Keratinocyte (primary cell): ENCODE data around the gene ADCY10. TPM values are rescaled to one million over a fixed set of nuclear protein-coding genes. Genes with fewer than 3 reads are reported as not detected.

Experiments
- DNase-seq: peaks from one replicate; pipeline ENCODE4 v3.0.0-alpha.2; 2011; ENCODE audit warnings: low read depth, missing footprints, low spot score
- FAIRE-seq: peaks from 2 replicates; lab custom pipeline; 2011; peaks lifted over from hg19 to GRCh38; lab: Jason Lieb, UNC
- H2AFZ ChIP-seq: 2 replicates; pipeline ENCODE4 v1.6.0; 2012; ENCODE audit warnings: low read length, control low read depth, inconsistent platforms; ENCODE audit not compliant: control insufficient read depth
- H3K27ac ChIP-seq: 2 replicates; pipeline ENCODE4 v1.5.1; 2011; ENCODE audit warnings: low read length; ENCODE audit not compliant: control insufficient read depth, insufficient read depth
- H3K27me3 ChIP-seq: 3 replicates; pipeline ENCODE4 v1.6.0; 2011; ENCODE audit warnings: low read length; ENCODE audit not compliant: control insufficient read depth, insufficient read depth; ENCODE audit errors: extremely low read depth
- H3K36me3 ChIP-seq, 2 experiments: 2 replicates in 1 of 2; 3 replicates in 1 of 2; pipeline ENCODE4 v1.5.1; 2011; ENCODE audit warnings: low read length in 2 of 2, mild to moderate bottlenecking in 1 of 2; ENCODE audit not compliant: control insufficient read depth in 2 of 2, insufficient read depth in 2 of 2; ENCODE audit errors: extremely low read depth in 1 of 2
- H3K4me1 ChIP-seq: 3 replicates; pipeline ENCODE4 v1.5.1; 2011; ENCODE audit warnings: low read length; ENCODE audit not compliant: control insufficient read depth, insufficient read depth; ENCODE audit errors: extremely low read depth
- H3K4me2 ChIP-seq: 3 replicates; pipeline ENCODE4 v1.6.0; 2011; ENCODE audit warnings: low read depth, low read length; ENCODE audit not compliant: control insufficient read depth, insufficient read depth; ENCODE audit errors: extremely low read depth
- H3K4me3 ChIP-seq, 3 experiments: fragments of 200-600 bp in 1 of 3; sonication (generic) in 1 of 3; 2 replicates in 2 of 3; 3 replicates in 1 of 3; pipeline ENCODE4 v1.5.1; 2011 to 2016; ENCODE audit warnings: low read length in 3 of 3, mild to moderate bottlenecking in 3 of 3, control low read depth in 2 of 3, inconsistent platforms in 1 of 3, low read depth in 1 of 3, mixed read lengths in 1 of 3, mixed run types in 1 of 3, moderate library complexity in 1 of 3; ENCODE audit not compliant: control insufficient read depth in 2 of 3, insufficient read depth in 2 of 3; ENCODE audit errors: extremely low read depth in 1 of 3
- H3K79me2 ChIP-seq: 2 replicates; pipeline ENCODE4 v1.6.0; 2012; ENCODE audit warnings: low read length; ENCODE audit not compliant: control insufficient read depth, insufficient read depth
- H3K9ac ChIP-seq: 3 replicates; pipeline ENCODE4 v1.6.0; 2011; ENCODE audit warnings: low read length; ENCODE audit not compliant: control insufficient read depth, insufficient read depth; ENCODE audit errors: extremely low read depth
- H3K9me1 ChIP-seq: 3 replicates; pipeline ENCODE4 v1.6.0; 2011; ENCODE audit warnings: low read length; ENCODE audit not compliant: control insufficient read depth, insufficient read depth; ENCODE audit errors: extremely low read depth
- H3K9me3 ChIP-seq: 2 replicates; pipeline ENCODE4 v1.5.1; 2012; ENCODE audit warnings: low read depth, low read length; ENCODE audit not compliant: control insufficient read depth
- H4K20me1 ChIP-seq: 3 replicates; pipeline ENCODE4 v1.6.0; 2011; ENCODE audit warnings: low read length; ENCODE audit not compliant: control insufficient read depth, insufficient read depth; ENCODE audit errors: extremely low read depth
- EZH2 ChIP-seq: IDR thresholded peaks from one replicate; pipeline ENCODE4 v1.6.1; 2012; ENCODE audit warnings: inconsistent platforms, mild to moderate bottlenecking, low read length, moderate library complexity
- dilution Hi-C: fragments of 300-500 bp; cut with MboI; formaldehyde crosslinking; loops from one replicate; pipeline ENCODE4 v1.7.0; 2020; ENCODE audit warnings: low sequenced_read_pairs; ENCODE audit not compliant: extremely low pct_ligation_motif_present
- polyA plus RNA-seq, 5 experiments: library from polyadenylated mRNA; depleted of rRNA in 3 of 5; stranded (reverse) in 3 of 5; stranded (forward) in 1 of 5; unstranded in 1 of 5; fragments of >200 nt; gene quantifications; 1 replicate in 1 of 5; 2 replicates in 3 of 5; 3 replicates in 1 of 5; pipeline versions ENCODE4 v1.2.1 to v1.2.3, GENCODE V29; 2011 to 2012; ENCODE audit warnings: missing spikeins in 2 of 5, low read depth in 1 of 5, low replicate concordance in 1 of 5
- TF ChIP-seq, protein P1 (sequence below), 3 experiments: IDR thresholded peaks in 1 of 3; conservative IDR thresholded peaks in 1 of 3; optimal IDR thresholded peaks in 1 of 3; 2 replicates in 2 of 3; 3 replicates in 1 of 3; pipeline versions ENCODE3 to v1.5.1; 2011; ENCODE audit warnings: low read length in 3 of 3, mild to moderate bottlenecking in 3 of 3, moderate library complexity in 2 of 3, control low read depth in 1 of 3, inconsistent platforms in 1 of 3; ENCODE audit not compliant: insufficient read depth in 2 of 3; ENCODE audit errors: extremely low read depth in 1 of 3

Gene ADCY10
- polyA plus RNA-seq, 1 donor (not counting 4 experiments of a cell fraction or from before 2014, with no cell fraction given), result 0.04 TPM

GRCh38 chr1:167836197-167836596 lies 77.7 kb downstream of the ADCY10 start:
- TF ChIP-seq, protein P1, sequence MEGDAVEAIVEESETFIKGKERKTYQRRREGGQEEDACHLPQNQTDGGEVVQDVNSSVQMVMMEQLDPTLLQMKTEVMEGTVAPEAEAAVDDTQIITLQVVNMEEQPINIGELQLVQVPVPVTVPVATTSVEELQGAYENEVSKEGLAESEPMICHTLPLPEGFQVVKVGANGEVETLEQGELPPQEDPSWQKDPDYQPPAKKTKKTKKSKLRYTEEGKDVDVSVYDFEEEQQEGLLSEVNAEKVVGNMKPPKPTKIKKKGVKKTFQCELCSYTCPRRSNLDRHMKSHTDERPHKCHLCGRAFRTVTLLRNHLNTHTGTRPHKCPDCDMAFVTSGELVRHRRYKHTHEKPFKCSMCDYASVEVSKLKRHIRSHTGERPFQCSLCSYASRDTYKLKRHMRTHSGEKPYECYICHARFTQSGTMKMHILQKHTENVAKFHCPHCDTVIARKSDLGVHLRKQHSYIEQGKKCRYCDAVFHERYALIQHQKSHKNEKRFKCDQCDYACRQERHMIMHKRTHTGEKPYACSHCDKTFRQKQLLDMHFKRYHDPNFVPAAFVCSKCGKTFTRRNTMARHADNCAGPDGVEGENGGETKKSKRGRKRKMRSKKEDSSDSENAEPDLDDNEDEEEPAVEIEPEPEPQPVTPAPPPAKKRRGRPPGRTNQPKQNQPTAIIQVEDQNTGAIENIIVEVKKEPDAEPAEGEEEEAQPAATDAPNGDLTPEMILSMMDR (optimal IDR thresholded peaks at IDR 0.05 in 1 of 3, IDR thresholded peaks at IDR 0.05 in 1 of 3, conservative IDR thresholded peaks at IDR 0.05 in 1 of 3; ENCODE audit: extremely low read depth in 1 of 3, insufficient read depth in 2 of 3, low read length in 3 of 3), result no peak
- TF ChIP-seq EZH2, result no peak
- no peak for FAIRE-seq

DNA sequence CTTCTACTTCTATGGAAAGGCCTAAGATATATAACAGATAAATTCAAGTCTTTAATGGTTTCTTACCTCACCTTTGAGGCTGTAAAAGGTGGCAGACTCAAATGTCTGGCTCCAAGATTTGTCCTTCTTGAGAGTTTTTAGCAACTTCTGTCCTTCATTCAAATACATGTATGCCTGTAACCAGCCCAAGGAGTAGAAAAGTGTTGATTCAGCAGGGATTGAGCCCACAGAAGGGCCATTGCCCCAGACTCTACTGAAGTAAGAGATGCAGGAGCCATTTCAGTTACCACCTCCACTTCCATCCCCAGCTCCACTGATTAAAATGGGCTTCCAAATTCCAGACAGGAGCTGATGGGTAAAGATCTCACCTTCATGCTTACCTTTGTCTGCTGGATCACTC lies 80.0 kb downstream of the ADCY10 start:
- H3K9ac ChIP-seq, result no peak overlapping the region
- no peak overlapping the region for H3K4me2 ChIP-seq
- TF ChIP-seq, protein P1 (optimal IDR thresholded peaks at IDR 0.05 in 1 of 3, IDR thresholded peaks at IDR 0.05 in 1 of 3, conservative IDR thresholded peaks at IDR 0.05 in 1 of 3; ENCODE audit: extremely low read depth in 1 of 3, insufficient read depth in 2 of 3, low read length in 3 of 3), result no peak
- no peak for TF ChIP-seq EZH2
- H3K9me3 ChIP-seq, result no peaks in the 10 kb centered on the region
- H3K27ac ChIP-seq, result no peak overlapping the region
- H3K4me1 ChIP-seq, result no peaks in the 10 kb centered on the region
- no peaks in the 10 kb centered on the region for H3K9me1 ChIP-seq
- no peak for DNase-seq
- H4K20me1 ChIP-seq, result no peaks in the 10 kb centered on the region
- no peak overlapping the region for H3K4me3 ChIP-seq
- H3K27me3 ChIP-seq, result no peaks in the 10 kb centered on the region
- FAIRE-seq, result no peak
- H3K36me3 ChIP-seq, result no peaks in the 10 kb centered on the region
- H3K79me2 ChIP-seq, result no peaks in the 10 kb centered on the region
- dilution Hi-C loops, result no loop called here
- no peak overlapping the region for H2AFZ ChIP-seq

More at GRCh38 chr1:167836197-167836596, 77.7 kb downstream of the ADCY10 start:
- DNase-seq, result no peak
- Histone ChIP-seq H3K4me1 (no peaks in the 10 kb centered on the region), H3K79me2 (no peaks in the 10 kb centered on the region), H3K9me1 (no peaks in the 10 kb centered on the region), H3K36me3 (no peaks in the 10 kb centered on the region), H2AFZ (no peak overlapping the region), H4K20me1 (no peaks in the 10 kb centered on the region), H3K27ac (no peak overlapping the region), H3K27me3 (no peaks in the 10 kb centered on the region), H3K9me3 (no peaks in the 10 kb centered on the region), H3K4me2 (no peak overlapping the region), H3K4me3 (no peak overlapping the region), H3K9ac (no peak overlapping the region)
- dilution Hi-C loops, result no loop called here
